Heart left ventricle (tissue), 16 donors: Measurements from ENCODE around the gene CKS1B. TPM values are rescaled to one million over a fixed set of nuclear protein-coding genes. Genes with fewer than 3 reads are reported as not detected.

Experiments
- ATAC-seq, 4 donors: fragments of 200-7000 bp; cut with Tn5 transposase; one replicate each; pipeline ENCODE4 v1.9.1; 2020 to 2022; ENCODE audit warnings: moderate library complexity in 4 of 4, mild to moderate bottlenecking in 3 of 4, moderate number of reproducible peaks in 1 of 4
- DNase-seq, 5 donors: peaks; one replicate each; pipeline ENCODE4 v3.0.0-alpha.2; 2020
- H3K27ac ChIP-seq, 12 donors: fragments of 200-600 bp; sonication (generic) in 4 of 12; one replicate each; pipeline versions ENCODE4 v1.5.0 to v1.8.0; 2016 to 2022; ENCODE audit warnings: mild to moderate bottlenecking in 2 of 12
- H3K27me3 ChIP-seq, 9 donors: fragments of 200-600 bp; sonication (generic) in 2 of 9; one replicate each; pipeline versions ENCODE4 v1.5.1 to v1.8.0; 2016 to 2022; ENCODE audit warnings: mild to moderate bottlenecking in 3 of 9
- H3K36me3 ChIP-seq, 9 donors: fragments of 200-600 bp; sonication (generic) in 2 of 9; one replicate each; pipeline versions ENCODE4 v1.5.0 to v1.8.0; 2018 to 2022; ENCODE audit warnings: mild to moderate bottlenecking in 2 of 9
- H3K4me1 ChIP-seq, 12 donors: fragments of 200-600 bp; sonication (generic) in 4 of 12; one replicate each; pipeline versions ENCODE4 v1.5.0 to v1.8.0; 2016 to 2022; ENCODE audit warnings: mild to moderate bottlenecking in 3 of 12
- H3K4me3 ChIP-seq, 12 donors: fragments of 200-600 bp; sonication (generic) in 4 of 12; one replicate each; pipeline versions ENCODE4 v1.5.0 to v1.8.0; 2017 to 2022; ENCODE audit warnings: mild to moderate bottlenecking in 9 of 12, moderate library complexity in 4 of 12
- H3K9me3 ChIP-seq, 12 donors: fragments of 200-600 bp; sonication (generic) in 4 of 12; one replicate each; pipeline versions ENCODE4 v1.5.0 to v1.8.0; 2016 to 2022; ENCODE audit warnings: mild to moderate bottlenecking in 1 of 12
- CTCF ChIP-seq, 12 donors: fragments of 200-600 bp; sonication (generic) in 4 of 12; IDR thresholded peaks; one replicate each; pipeline versions ENCODE4 v1.5.0 to v1.8.0; 2018 to 2022; ENCODE audit warnings: antibody characterized with exemption in 12 of 12, mild to moderate bottlenecking in 5 of 12
- POLR2A ChIP-seq, 2 donors: fragments of 450-650 bp; IDR thresholded peaks; one replicate each; pipeline ENCODE4 v1.6.1; 2017; ENCODE audit warnings: antibody characterized with exemption in 2 of 2, mild to moderate bottlenecking in 2 of 2, moderate library complexity in 2 of 2
- WGBS, 4 donors: extraction: QIAGEN DNeasy Blood & Tissue Kit in 2 of 4; methylation state at CpG; one replicate each; pipeline versions ENCODE4 v1.1.5 to v1.1.7; 2013 to 2018; 5-methylcytosine and 5-hydroxymethylcytosine counted together
- intact Hi-C, 10 donors: fragments of 100-400 bp; cut with DNase I; formaldehyde crosslinking; loops; one replicate each; pipeline versions ENCODE4 v1.11.1 to v1.14.2; 2022
- polyA plus RNA-seq, 2 donors: library from polyadenylated mRNA; stranded (reverse); fragments of 200-250 nt; gene quantifications; one replicate each; pipeline ENCODE4 v1.2.3, GENCODE V29; 2013
- total RNA-seq, 9 donors: library from RNA; depleted of rRNA in 2 of 9; stranded (reverse); fragments of >200 nt in 2 of 9; fragmentation: NEBNext Ultra II Directional in 3 of 9; extraction: Animal tissue kit (Norgen Biotek cat#: 25700) in 3 of 9; gene quantifications; one replicate each; pipeline versions ENCODE4 v1.1.0 to v1.2.4, GENCODE V29; 2016 to 2023
- donor health status: ischemic (EF 13 %, LVEDD 7.1; RV severe dilation, severe dysfunction).
- donor health status: healthy with polysubstance abuse.
- donor health status: DM: no; HTN: yes; CAD: no.
- donor health status: DM: no; HTN: no; CAD: no.
- donor health status: ischemic (EF 25% LVEDD 6.9; RV normal size, moderate dysfunction).
- donor health status: ischemic (EF 25% LVEDD 5.7; RV mildly dilated, moderate dysfunction).
- donor health status: healthy.
- donor health status: DM: yes; HTN: yes; CAD: no.
- donor health status: ischemic (EF 35%, LVEDD 5.7; RV mildly dilated, moderate dysfunction).
- donor health status: nonischemic (EF 11% LVEDD 7.7; RV severe dilation, severe dysfunction).
- donor health status: DM: yes; HTN: yes; CAD: no.
- donor health status: PGD.
- donor health status: ischemic (EF 29% LVEDD 5.4; RV normal size, mild dysfunction).
- donor health status: nonischemic (EF 23%, LVEDD 6.1; RV moderate dilation, normal function).

Gene CKS1B
- total and polyA plus RNA-seq, 11 donors = 6.8 to 48.9 (median 16.7) TPM

DNA sequence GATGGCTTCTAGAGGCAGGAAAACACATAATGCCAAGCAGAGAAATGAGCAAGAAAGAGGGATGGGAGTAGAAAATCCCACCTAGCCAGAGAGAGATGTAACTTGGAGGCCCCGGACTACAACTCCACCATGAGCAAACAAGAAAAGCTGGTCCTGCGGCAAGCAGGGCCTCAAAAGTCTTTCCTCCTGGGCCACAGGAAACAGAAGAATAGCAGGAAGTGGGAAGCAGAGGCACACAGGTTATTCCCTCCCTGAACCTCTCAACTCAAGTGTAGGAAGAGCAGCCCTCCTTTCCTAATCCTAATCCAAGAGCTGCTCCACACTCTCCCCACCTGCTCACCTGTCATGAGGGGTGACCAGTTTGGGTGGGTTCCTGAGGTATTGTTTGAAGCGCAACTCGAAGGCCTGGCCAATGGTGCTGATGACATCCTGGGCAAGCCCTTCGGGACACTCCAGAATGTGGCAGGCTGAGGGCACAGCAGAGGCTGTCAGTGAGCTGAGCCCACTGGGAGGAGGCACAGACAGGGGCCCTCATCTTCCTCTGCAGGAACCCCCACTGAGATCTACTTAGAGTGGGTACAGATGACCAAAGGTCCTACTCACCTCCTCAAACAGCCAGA is 7.0 kb upstream of the CKS1B start:
- Histone ChIP-seq H3K27ac (peak overlapping the region; percentile 18 to 99 (median 68)), H3K36me3 (peaks cover 0 to 68% (median 56%) of the 10 kb centered on the region in 9 donors), H3K9me3 (no peaks in the 10 kb centered on the region), H3K4me1 (peaks cover 17 to 72% (median 51%) of the 10 kb centered on the region in 12 donors), H3K27me3 (no peaks in the 10 kb centered on the region), H3K4me3 (peak overlapping the region in 1 of 12 donors; percentile 2)
- intact Hi-C loops = loop anchor here in 6 of 10 donors (5.0 to 10.0 kb wide), 6 partner anchors 45 to 117 kb away; partner anchors contain the start of gene EFNA4 (in 1 of the 6)
- no peak for TF ChIP-seq CTCF (IDR thresholded peaks at IDR 0.05)
- TF ChIP-seq POLR2A (IDR thresholded peaks at IDR 0.05) = no peak
- DNase-seq (peak in 2 of 5 donors; percentile 9 to 13), ATAC-seq (no peak)
- WGBS, 4 donors = 58 to 79% (median 63%) methylated on average over 3 to 5 of the region's 5 CpGs

DNA sequence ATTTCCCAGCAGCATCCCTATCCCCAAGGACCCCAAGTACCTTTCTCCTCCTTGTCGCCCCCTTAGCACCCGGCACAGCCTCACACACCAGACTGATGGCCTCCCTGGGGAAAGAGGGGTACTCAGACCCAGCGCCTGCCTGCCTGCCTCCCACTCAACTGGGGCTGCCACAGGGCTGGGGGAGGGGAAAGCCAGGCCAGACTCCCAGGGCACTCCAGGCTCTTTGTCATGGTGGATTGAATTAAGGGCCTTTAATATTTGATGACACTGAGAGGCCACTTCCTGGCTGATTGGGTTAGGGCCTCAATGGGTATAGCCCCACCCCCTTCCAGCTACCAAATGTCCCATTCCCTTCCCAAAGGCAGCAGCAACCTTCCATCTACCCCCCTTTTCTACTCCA is 5.8 kb upstream of the CKS1B start:
- 82 to 94% (median 89%) methylated on average over 2 to 3 of the region's 3 CpGs for WGBS, 4 donors
- TF ChIP-seq CTCF (IDR thresholded peaks at IDR 0.05) = no peak
- TF ChIP-seq POLR2A (IDR thresholded peaks at IDR 0.05) = no peak
- peak overlapping the region in 10 of 12 donors; percentile 97 to 99 (median 99) for H3K27ac ChIP-seq
- ATAC-seq (no peak), DNase-seq (peak in 2 of 5 donors; percentile 24 to 49)
- intact Hi-C loops = loop anchor here in 6 of 10 donors (5.0 to 10.0 kb wide), 6 partner anchors 44 to 116 kb away; partner anchors contain the start of gene EFNA4 (in 1 of the 6)
- peaks cover 0 to 60% (median 47%) of the 10 kb centered on the region in 9 donors for H3K36me3 ChIP-seq
- no peaks in the 10 kb centered on the region for H3K27me3 ChIP-seq
- H3K4me3 ChIP-seq = peak overlapping the region in 4 of 12 donors; percentile 54 to 80 (median 74)
- H3K9me3 ChIP-seq = no peaks in the 10 kb centered on the region
- H3K4me1 ChIP-seq = peaks cover 22 to 73% (median 54%) of the 10 kb centered on the region in 12 donors

GRCh38 chr1:154969246-154969645 is 5.2 kb upstream of the CKS1B start:
- no peaks in the 10 kb centered on the region for H3K27me3 ChIP-seq
- intact Hi-C loops = loop anchor here in 6 of 10 donors (5.0 to 10.0 kb wide), 6 partner anchors 43 to 116 kb away; partner anchors contain the start of gene EFNA4 (in 1 of the 6)
- peak overlapping the region in 9 of 12 donors; percentile 45 to 84 (median 62) for H3K4me3 ChIP-seq
- WGBS, 4 donors = 51 to 61% (median 56%) methylated on average over 5 of the region's 5 CpGs
- H3K4me1 ChIP-seq = peaks cover 22 to 73% (median 54%) of the 10 kb centered on the region in 12 donors
- peak overlapping the region in 10 of 12 donors; percentile 97 to 99 (median 99) for H3K27ac ChIP-seq
- peak in 2 of 5 donors; percentile 10 to 11 for DNase-seq
- ATAC-seq = no peak
- H3K9me3 ChIP-seq = no peaks in the 10 kb centered on the region
- H3K36me3 ChIP-seq = peaks cover 0 to 54% (median 42%) of the 10 kb centered on the region in 9 donors
- no peak for TF ChIP-seq CTCF (IDR thresholded peaks at IDR 0.05)
- TF ChIP-seq POLR2A (IDR thresholded peaks at IDR 0.05) = no peak

DNA sequence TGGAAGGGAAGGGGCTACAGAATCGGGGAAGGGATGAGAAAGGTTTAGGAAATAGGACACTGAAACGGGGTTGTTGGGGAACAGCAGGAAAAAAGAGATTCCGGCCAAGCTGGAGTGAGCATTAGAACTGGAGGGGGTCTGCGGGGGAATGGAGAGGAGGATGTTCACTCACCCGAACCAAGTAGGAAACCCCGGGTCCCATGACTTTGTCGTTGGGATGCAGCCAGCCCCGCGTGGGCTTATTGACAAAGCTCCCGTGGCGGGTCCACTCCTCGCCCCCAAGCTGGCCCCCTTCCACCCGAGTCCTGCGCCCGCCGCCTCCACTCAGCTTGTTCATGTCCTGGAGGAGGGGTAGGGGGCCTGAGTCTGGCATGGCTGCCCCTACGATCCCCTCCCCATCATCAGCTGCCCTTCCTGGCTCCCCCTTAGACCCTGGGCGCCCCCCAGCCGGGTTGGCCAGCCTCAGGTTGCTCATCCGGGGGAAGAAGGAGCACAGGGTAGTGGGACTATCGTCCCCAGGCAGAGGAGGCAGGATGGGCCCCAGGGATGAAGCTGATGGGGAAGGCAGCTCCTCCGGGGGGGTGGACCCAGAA is 4.5 kb upstream of the CKS1B start:
- intact Hi-C loops = loop anchor here in 8 of 10 donors (2.0 to 10.0 kb wide), 9 partner anchors 31 to 115 kb away; partner anchors contain the start of genes ADAM15 (in 1 of the 8), EFNA4 (in 1 of the 8) and PMVK (in 1 of the 8)
- Histone ChIP-seq H3K27me3 (no peaks in the 10 kb centered on the region), H3K27ac (peak overlapping the region; percentile 89 to 99 (median 99)), H3K36me3 (peaks cover 0 to 47% (median 35%) of the 10 kb centered on the region in 9 donors), H3K9me3 (no peaks in the 10 kb centered on the region), H3K4me3 (peak overlapping the region in 11 of 12 donors; percentile 28 to 84 (median 54)), H3K4me1 (peaks cover 22 to 73% (median 54%) of the 10 kb centered on the region in 12 donors)
- no peak for ATAC-seq
- 26 to 44% (median 33%) methylated on average over 17 to 22 of the region's 22 CpGs for WGBS, 4 donors
- peak in 2 of 5 donors; percentile 40 to 71 for DNase-seq
- no peak for TF ChIP-seq CTCF (IDR thresholded peaks at IDR 0.05)
